ENCODE data around the gene PPP1R17.
A peak's percentile ranks its signal among the peaks of the same experiment; 100 is the strongest.

The PPP1R17 gene

GRCh38 chr7:31729195-31729804 is 42.3 kb downstream of the PPP1R17 start:
- DNase-seq (no peak), ATAC-seq (replicated peaks) (no peak)
- Mint-ChIP-seq H3K4me1 (no peaks in the 10 kb centered on the region), H3K36me3 (no peaks in the 10 kb centered on the region), H3K27ac (no peak overlapping the region), H3K27me3 (peaks cover 0 to 5% of the 10 kb centered on the region in 2 donors), H3K9me3 (peaks cover 0 to 2% of the 10 kb centered on the region in 2 donors), H3K4me3 (no peak overlapping the region)

- Mint-ChIP-seq H3K27me3 (peaks cover 4 to 5% of the 10 kb centered on the region in 2 donors), H3K4me1 (no peaks in the 10 kb centered on the region), H3K27ac (no peak overlapping the region), H3K4me3 (no peak overlapping the region), H3K9me3 (peaks cover 0 to 2% of the 10 kb centered on the region in 2 donors), H3K36me3 (no peaks in the 10 kb centered on the region)
- no peak for ATAC-seq (replicated peaks)
- no peak for DNase-seq
Observed at GRCh38 chr7:31734456-31734855, 47.4 kb downstream of the PPP1R17 start.

GRCh38 chr7:31735991-31736982 is 49.3 kb downstream of the PPP1R17 start:
- Mint-ChIP-seq H3K9me3 (no peaks in the 10 kb centered on the region), H3K27ac (no peak overlapping the region), H3K36me3 (no peaks in the 10 kb centered on the region), H3K27me3 (peaks cover 0 to 4% of the 10 kb centered on the region in 2 donors), H3K4me3 (no peak overlapping the region), H3K4me1 (no peaks in the 10 kb centered on the region)
- no peak for DNase-seq
- ATAC-seq (replicated peaks): peak; percentile 34 to 38

- Mint-ChIP-seq H3K36me3 (no peaks in the 10 kb centered on the region), H3K4me3 (no peak overlapping the region), H3K9me3 (no peaks in the 10 kb centered on the region), H3K27ac (no peak overlapping the region), H3K4me1 (no peaks in the 10 kb centered on the region), H3K27me3 (peaks cover 8 to 11% of the 10 kb centered on the region in 2 donors)
- DNase-seq (no peak), ATAC-seq (replicated peaks) (no peak)
Observed at GRCh38 chr7:31741852-31742251, 54.8 kb downstream of the PPP1R17 start.

GRCh38 chr7:31744294-31744874 is 57.4 kb downstream of the PPP1R17 start:
- H3K27me3 Mint-ChIP-seq: peaks cover 8 to 11% of the 10 kb centered on the region in 2 donors
- no peaks in the 10 kb centered on the region for H3K9me3 Mint-ChIP-seq
- no peak overlapping the region for H3K27ac Mint-ChIP-seq
- no peak overlapping the region for H3K4me3 Mint-ChIP-seq
- peak; percentile 28 for DNase-seq
- H3K36me3 Mint-ChIP-seq: no peaks in the 10 kb centered on the region
- peak; percentile 74 to 80 for ATAC-seq (replicated peaks)
- H3K4me1 Mint-ChIP-seq: no peaks in the 10 kb centered on the region

GRCh38 chr7:31747553-31747952 is 60.5 kb downstream of the PPP1R17 start:
- Mint-ChIP-seq H3K27ac (no peak overlapping the region), H3K4me1 (no peaks in the 10 kb centered on the region), H3K9me3 (no peaks in the 10 kb centered on the region), H3K27me3 (peaks cover 8 to 11% of the 10 kb centered on the region in 2 donors), H3K36me3 (no peaks in the 10 kb centered on the region), H3K4me3 (no peak overlapping the region)
- DNase-seq (no peak), ATAC-seq (replicated peaks) (no peak)

GRCh38 chr7:31748084-31748483 is 61.1 kb downstream of the PPP1R17 start:
- no peak overlapping the region for H3K4me3 Mint-ChIP-seq
- no peaks in the 10 kb centered on the region for H3K9me3 Mint-ChIP-seq
- no peak overlapping the region for H3K27ac Mint-ChIP-seq
- H3K4me1 Mint-ChIP-seq: no peaks in the 10 kb centered on the region
- ATAC-seq (replicated peaks) (no peak), DNase-seq (no peak)
- no peaks in the 10 kb centered on the region for H3K36me3 Mint-ChIP-seq
- peaks cover 8 to 11% of the 10 kb centered on the region in 2 donors for H3K27me3 Mint-ChIP-seq

GRCh38 chr7:31751726-31752125 is 64.7 kb downstream of the PPP1R17 start:
- DNase-seq (no peak), ATAC-seq (replicated peaks) (no peak)
- Mint-ChIP-seq H3K27me3 (no peaks in the 10 kb centered on the region), H3K27ac (no peak overlapping the region), H3K4me3 (no peak overlapping the region), H3K9me3 (peaks cover 0 to 2% of the 10 kb centered on the region in 2 donors), H3K36me3 (no peaks in the 10 kb centered on the region), H3K4me1 (no peaks in the 10 kb centered on the region)
